SK-N-MC (cell line): Measurements from ENCODE around the gene HACL1.
A peak's percentile ranks its signal among the peaks of the same experiment; 100 is the strongest.
"Not testable (repeated sequence)": the region's sequence is repeated elsewhere in the genome, so short reads cannot be mapped to it uniquely, and the experiment has no call there.

Experiments
- DNase-seq: peaks from one replicate; pipeline ENCODE4 v3.0.0-alpha.2; 2011; ENCODE audit warnings: low read depth, low spot score
- H3K27ac ChIP-seq: fragments of 200-600 bp; sonication (generic); 2 replicates; pipeline ENCODE4 v1.5.1; 2016; ENCODE audit warnings: mixed run types
- H3K36me3 ChIP-seq: fragments of 200-600 bp; sonication (generic); 2 replicates; pipeline ENCODE4 v1.6.1; 2017; ENCODE audit warnings: antibody characterized with exemption, low read length, mixed read lengths; ENCODE audit not compliant: insufficient read depth
- H3K4me3 ChIP-seq: fragments of 200-600 bp; sonication (generic); 2 replicates; pipeline ENCODE4 v1.5.1; 2016
- H3K9ac ChIP-seq: fragments of 200-600 bp; sonication (generic); 2 replicates; pipeline ENCODE4 v1.8.0; 2017; ENCODE audit warnings: mixed run types, mixed read lengths; ENCODE audit not compliant: insufficient read length
- H3K9me3 ChIP-seq: fragments of 200-600 bp; sonication (generic); 2 replicates; pipeline ENCODE4 v1.6.1; 2017; ENCODE audit warnings: low read depth, mild to moderate bottlenecking, antibody characterized with exemption, low read length, moderate library complexity, mixed read lengths
- EZH2 ChIP-seq: fragments of 200-600 bp; sonication (generic); IDR thresholded peaks from one replicate; pipeline ENCODE4 v1.6.1; 2017; ENCODE audit warnings: antibody characterized with exemption
- FOXP2 ChIP-seq: optimal IDR thresholded peaks from 2 replicates; pipeline ENCODE3; 2011; ENCODE audit warnings: mild to moderate bottlenecking, moderate library complexity; ENCODE audit not compliant: insufficient read depth; ENCODE audit errors: extremely low read length, control extremely low read depth
- POLR2AphosphoS5 ChIP-seq: IDR thresholded peaks from 2 replicates; pipeline ENCODE4 v1.6.1; 2012; ENCODE audit warnings: mild to moderate bottlenecking, low read depth, low read length, borderline replicate concordance

HACL1 gene

GRCh38 chr3:15616053-15616452 is 14.7 kb upstream of the HACL1 start:
- H3K9me3 ChIP-seq, result no peaks in the 10 kb centered on the region
- no peak overlapping the region for H3K27ac ChIP-seq
- H3K36me3 ChIP-seq, result no peaks in the 10 kb centered on the region
- no peak overlapping the region for H3K4me3 ChIP-seq
- no peak for DNase-seq
- H3K9ac ChIP-seq, result no peak overlapping the region
- TF ChIP-seq POLR2AphosphoS5 (no peak), EZH2 (no peak), FOXP2 (no peak)

- H3K27ac ChIP-seq, result no peak overlapping the region
- no peak for DNase-seq
- no peaks in the 10 kb centered on the region for H3K9me3 ChIP-seq
- H3K4me3 ChIP-seq, result no peak overlapping the region
- no peak overlapping the region for H3K9ac ChIP-seq
- H3K36me3 ChIP-seq, result no peaks in the 10 kb centered on the region
- TF ChIP-seq POLR2AphosphoS5 (no peak), EZH2 (no peak), FOXP2 (no peak)
Observed at GRCh38 chr3:15614958-15615357, 13.6 kb upstream of the HACL1 start.

- TF ChIP-seq FOXP2 (no peak), POLR2AphosphoS5 (no peak), EZH2 (no peak)
- H3K9ac ChIP-seq, result no peak overlapping the region
- no peak overlapping the region for H3K4me3 ChIP-seq
- no peaks in the 10 kb centered on the region for H3K36me3 ChIP-seq
- H3K9me3 ChIP-seq, result no peaks in the 10 kb centered on the region
- H3K27ac ChIP-seq, result no peak overlapping the region
- DNase-seq, result no peak
Observed at GRCh38 chr3:15612001-15612400, 10.6 kb upstream of the HACL1 start.

DNA sequence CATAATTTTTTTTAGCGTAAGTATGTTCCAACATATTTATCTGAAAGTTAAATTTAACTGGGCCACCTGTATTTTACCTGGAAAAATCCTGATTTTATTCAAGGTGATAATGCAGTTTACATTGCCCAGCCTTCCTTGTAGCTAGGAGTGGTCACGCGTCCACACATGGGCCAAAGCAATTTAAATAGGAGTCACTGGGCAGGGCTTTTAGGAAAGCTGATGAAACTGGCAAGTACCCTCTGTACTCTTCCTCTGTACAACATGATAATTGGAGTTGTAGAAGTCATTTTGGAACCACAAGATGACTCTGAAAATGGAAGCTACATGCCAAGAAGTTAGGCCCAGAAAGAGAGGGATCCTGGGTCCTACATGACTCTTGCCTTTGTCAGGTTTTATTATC is 9.6 kb upstream of the HACL1 start:
- no peaks in the 10 kb centered on the region for H3K9me3 ChIP-seq
- no peak overlapping the region for H3K9ac ChIP-seq
- H3K4me3 ChIP-seq, result no peak overlapping the region
- H3K36me3 ChIP-seq, result no peaks in the 10 kb centered on the region
- no peak overlapping the region for H3K27ac ChIP-seq
- DNase-seq, result no peak
- TF ChIP-seq FOXP2 (no peak), EZH2 (no peak)

- H3K9me3 ChIP-seq, result no peaks in the 10 kb centered on the region
- no peak overlapping the region for H3K27ac ChIP-seq
- H3K4me3 ChIP-seq, result no peak overlapping the region
- TF ChIP-seq EZH2, result no peak
- TF ChIP-seq FOXP2, result no peak
- TF ChIP-seq POLR2AphosphoS5, result no peak
- H3K9ac ChIP-seq, result no peak overlapping the region
- no peak for DNase-seq
- no peaks in the 10 kb centered on the region for H3K36me3 ChIP-seq
Observed at GRCh38 chr3:15610082-15610759, 8.9 kb upstream of the HACL1 start.

GRCh38 chr3:15606434-15606891 is 5.1 kb upstream of the HACL1 start:
- TF ChIP-seq EZH2, result no peak
- no peak for TF ChIP-seq FOXP2
- no peak for TF ChIP-seq POLR2AphosphoS5
- H3K9ac ChIP-seq, result no peak overlapping the region
- H3K27ac ChIP-seq, result no peak overlapping the region

DNA sequence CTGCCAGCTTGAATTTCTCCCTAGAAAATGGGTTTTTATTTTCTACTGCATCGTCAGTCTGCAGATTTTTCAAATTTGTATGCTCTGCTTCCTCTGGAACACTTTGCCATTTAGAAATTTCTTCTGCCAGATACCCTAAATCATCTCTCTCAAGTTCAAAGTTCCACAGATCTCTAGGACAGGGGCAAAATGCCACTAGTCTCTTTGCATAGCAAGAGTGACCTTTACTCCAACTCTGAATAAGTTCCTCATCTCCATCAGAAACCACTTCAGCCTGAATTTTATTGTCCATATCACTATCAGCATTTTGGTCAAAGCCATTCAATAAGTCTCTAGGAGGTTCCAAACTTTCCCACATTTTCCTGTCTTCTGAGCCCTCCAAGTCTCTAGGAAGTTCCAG is 3.2 kb upstream of the HACL1 start:
- not testable (repeated sequence) for H3K27ac ChIP-seq, H3K4me3 ChIP-seq, DNase-seq, H3K9me3 ChIP-seq, H3K36me3 ChIP-seq, H3K9ac ChIP-seq

More at GRCh38 chr3:15606434-15606891, 5.1 kb upstream of the HACL1 start:
- Histone ChIP-seq H3K36me3 (no peaks in the 10 kb centered on the region), H3K9me3 (no peaks in the 10 kb centered on the region), H3K4me3 (no peak overlapping the region)
- no peak for DNase-seq

- H3K9ac ChIP-seq, DNase-seq, H3K4me3 ChIP-seq: not testable (repeated sequence)
Observed at GRCh38 chr3:15602816-15603215, 1.4 kb upstream of the HACL1 start.

DNA sequence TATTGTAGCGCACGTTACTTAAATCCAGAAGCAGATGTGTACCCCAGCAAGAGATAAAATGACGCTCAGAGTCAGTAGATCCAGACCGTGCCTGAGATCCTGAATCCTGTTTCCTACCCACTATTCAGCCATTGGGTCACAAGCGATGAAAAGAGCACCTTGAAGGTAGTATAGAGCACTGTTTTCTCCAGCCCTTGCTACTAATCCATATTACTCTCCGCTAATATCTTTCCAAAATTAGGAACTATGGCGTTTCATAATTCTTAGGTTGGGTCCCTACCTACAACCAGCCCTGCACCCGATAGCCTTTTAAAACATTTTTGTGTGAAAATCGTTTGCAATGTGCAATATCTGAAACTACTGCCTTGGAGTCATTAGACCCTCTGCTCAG is 772 bp upstream of the HACL1 start:
- no peak for DNase-seq
- Histone ChIP-seq H3K27ac (peak overlapping the region; percentile 78; the same call in 1 of the 2 replicates), H3K36me3 (no peaks in the 10 kb centered on the region), H3K4me3 (peak overlapping the region; percentile 93), H3K9me3 (no peaks in the 10 kb centered on the region), H3K9ac (peak overlapping the region; percentile 85)
- no peak for TF ChIP-seq EZH2

More at GRCh38 chr3:15602816-15603215, 1.4 kb upstream of the HACL1 start:
- H3K27ac ChIP-seq, H3K9me3 ChIP-seq, H3K36me3 ChIP-seq: not testable (repeated sequence)

GRCh38 chr3:15601046-15601398 is 347 bp downstream of the HACL1 start:
- H3K36me3 ChIP-seq, result no peaks in the 10 kb centered on the region
- DNase-seq, result no peak
- H3K9me3 ChIP-seq, result no peaks in the 10 kb centered on the region
- peak overlapping the region; percentile 93 for H3K4me3 ChIP-seq
- H3K27ac ChIP-seq, result no peak overlapping the region
- TF ChIP-seq FOXP2, result no peak
- TF ChIP-seq EZH2, result no peak
- TF ChIP-seq POLR2AphosphoS5, result no peak
- H3K9ac ChIP-seq, result peak overlapping the region; percentile 85
